ENCODE data around the gene C17orf67. TPM values are rescaled to one million over a fixed set of nuclear protein-coding genes. Genes with fewer than 3 reads are reported as not detected.

C17orf67 gene
- polyA plus RNA-seq, 1 donor from 2014 or later = 0.15 TPM

DNA sequence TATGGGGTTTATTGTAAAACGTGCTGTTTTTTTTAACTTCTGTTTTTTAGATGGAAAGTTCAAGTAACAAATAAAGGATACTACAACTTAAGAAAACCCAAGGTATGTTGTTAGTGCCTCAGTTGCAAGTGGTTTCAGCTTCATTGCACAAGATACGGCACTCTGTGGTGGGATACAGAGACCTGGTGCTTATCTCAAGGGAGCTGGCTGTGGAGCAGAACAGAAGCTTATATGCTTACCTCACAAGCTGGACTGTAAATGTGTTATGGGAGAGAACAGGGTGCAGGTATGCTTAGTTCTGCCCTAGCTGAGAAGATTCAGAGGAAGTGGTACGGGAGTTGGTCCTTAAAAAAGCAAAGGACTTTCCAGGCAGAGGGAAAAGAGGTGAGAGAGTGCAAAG lies 15.4 kb upstream of the C17orf67 start:
- H2AFZ ChIP-seq (ENCODE audit: low read depth, low read length) = no peak overlapping the region
- no peaks in the 10 kb centered on the region for H3K9me3 ChIP-seq (ENCODE audit: low read length)
- H3K27me3 ChIP-seq (ENCODE audit: insufficient read depth, low read depth, low read length) = no peaks in the 10 kb centered on the region
- no peaks in the 10 kb centered on the region for H3K9me2 ChIP-seq (ENCODE audit: insufficient read depth, low read length)
- H4K20me1 ChIP-seq (ENCODE audit: insufficient read depth) = no peaks in the 10 kb centered on the region
- H3K9ac ChIP-seq (ENCODE audit: low read length) = no peak overlapping the region
- H3K79me2 ChIP-seq (replicated peaks; ENCODE audit: insufficient read depth, low read length) = no peaks in the 10 kb centered on the region
- no peaks in the 10 kb centered on the region for H3K36me3 ChIP-seq (ENCODE audit: insufficient read depth, low read length)
- H3K4me3 ChIP-seq (ENCODE audit: low read length) = no peak overlapping the region
- no peak overlapping the region for H3K4me2 ChIP-seq (ENCODE audit: low read length)
- TF ChIP-seq RAD21 (conservative IDR thresholded peaks at IDR 0.05) = no peak
- TF ChIP-seq, protein P1, sequence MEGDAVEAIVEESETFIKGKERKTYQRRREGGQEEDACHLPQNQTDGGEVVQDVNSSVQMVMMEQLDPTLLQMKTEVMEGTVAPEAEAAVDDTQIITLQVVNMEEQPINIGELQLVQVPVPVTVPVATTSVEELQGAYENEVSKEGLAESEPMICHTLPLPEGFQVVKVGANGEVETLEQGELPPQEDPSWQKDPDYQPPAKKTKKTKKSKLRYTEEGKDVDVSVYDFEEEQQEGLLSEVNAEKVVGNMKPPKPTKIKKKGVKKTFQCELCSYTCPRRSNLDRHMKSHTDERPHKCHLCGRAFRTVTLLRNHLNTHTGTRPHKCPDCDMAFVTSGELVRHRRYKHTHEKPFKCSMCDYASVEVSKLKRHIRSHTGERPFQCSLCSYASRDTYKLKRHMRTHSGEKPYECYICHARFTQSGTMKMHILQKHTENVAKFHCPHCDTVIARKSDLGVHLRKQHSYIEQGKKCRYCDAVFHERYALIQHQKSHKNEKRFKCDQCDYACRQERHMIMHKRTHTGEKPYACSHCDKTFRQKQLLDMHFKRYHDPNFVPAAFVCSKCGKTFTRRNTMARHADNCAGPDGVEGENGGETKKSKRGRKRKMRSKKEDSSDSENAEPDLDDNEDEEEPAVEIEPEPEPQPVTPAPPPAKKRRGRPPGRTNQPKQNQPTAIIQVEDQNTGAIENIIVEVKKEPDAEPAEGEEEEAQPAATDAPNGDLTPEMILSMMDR (IDR thresholded peaks at IDR 0.05; ENCODE audit: poor library complexity, severe bottlenecking) = no peak
- TF ChIP-seq EZH2 (IDR thresholded peaks at IDR 0.05; ENCODE audit: borderline replicate concordance, insufficient read depth, low read length, poor library complexity, severe bottlenecking) = no peak
- no peak for TF ChIP-seq MXI1 (conservative IDR thresholded peaks at IDR 0.05; ENCODE audit: poor library complexity, severe bottlenecking)
- H3F3A ChIP-seq (ENCODE audit: insufficient read depth, low read length, poor library complexity, severe bottlenecking) = no peaks in the 10 kb centered on the region
- H3K27ac ChIP-seq (ENCODE audit: low read length) = no peak overlapping the region

DNA sequence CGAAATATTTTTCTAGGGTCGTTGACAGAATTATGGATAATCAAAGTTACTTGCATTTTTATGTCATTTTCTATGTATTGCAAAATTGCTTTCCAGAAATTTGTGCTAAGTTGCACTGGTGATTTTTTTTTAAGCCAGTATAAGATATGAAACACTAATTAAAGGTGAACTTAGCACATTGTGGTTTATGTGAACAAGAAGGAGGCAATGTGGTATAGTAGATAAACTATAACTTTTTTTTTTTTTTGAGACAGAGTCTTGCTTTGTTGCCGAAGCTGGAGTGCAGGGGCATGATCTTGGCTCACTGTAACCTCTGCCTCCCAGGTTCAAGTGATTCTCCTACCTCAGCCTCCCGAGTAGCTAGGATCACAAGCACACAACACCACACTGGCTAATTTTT lies 13.4 kb upstream of the C17orf67 start:
- H3K9me3 ChIP-seq (ENCODE audit: low read length) = no peaks in the 10 kb centered on the region
- H3K27me3 ChIP-seq (ENCODE audit: insufficient read depth, low read depth, low read length) = no peaks in the 10 kb centered on the region
- H2AFZ ChIP-seq (ENCODE audit: low read depth, low read length) = no peak overlapping the region
- no peak for TF ChIP-seq POLR2AphosphoS5 (IDR thresholded peaks at IDR 0.05)
- no peak for TF ChIP-seq TAF1 (IDR thresholded peaks at IDR 0.05; ENCODE audit: low read depth)
- no peak for TF ChIP-seq MXI1 (conservative IDR thresholded peaks at IDR 0.05; ENCODE audit: poor library complexity, severe bottlenecking)
- no peak for TF ChIP-seq EP300 (conservative IDR thresholded peaks at IDR 0.05; ENCODE audit: poor library complexity, severe bottlenecking)
- TF ChIP-seq RAD21 (conservative IDR thresholded peaks at IDR 0.05) = no peak
- TF ChIP-seq, protein P1 (IDR thresholded peaks at IDR 0.05; ENCODE audit: poor library complexity, severe bottlenecking) = no peak
- TF ChIP-seq EZH2 (IDR thresholded peaks at IDR 0.05; ENCODE audit: borderline replicate concordance, insufficient read depth, low read length, poor library complexity, severe bottlenecking) = no peak
- no peak for TF ChIP-seq SMC3 (conservative IDR thresholded peaks at IDR 0.05; ENCODE audit: poor library complexity)
- TF ChIP-seq, protein P2, sequence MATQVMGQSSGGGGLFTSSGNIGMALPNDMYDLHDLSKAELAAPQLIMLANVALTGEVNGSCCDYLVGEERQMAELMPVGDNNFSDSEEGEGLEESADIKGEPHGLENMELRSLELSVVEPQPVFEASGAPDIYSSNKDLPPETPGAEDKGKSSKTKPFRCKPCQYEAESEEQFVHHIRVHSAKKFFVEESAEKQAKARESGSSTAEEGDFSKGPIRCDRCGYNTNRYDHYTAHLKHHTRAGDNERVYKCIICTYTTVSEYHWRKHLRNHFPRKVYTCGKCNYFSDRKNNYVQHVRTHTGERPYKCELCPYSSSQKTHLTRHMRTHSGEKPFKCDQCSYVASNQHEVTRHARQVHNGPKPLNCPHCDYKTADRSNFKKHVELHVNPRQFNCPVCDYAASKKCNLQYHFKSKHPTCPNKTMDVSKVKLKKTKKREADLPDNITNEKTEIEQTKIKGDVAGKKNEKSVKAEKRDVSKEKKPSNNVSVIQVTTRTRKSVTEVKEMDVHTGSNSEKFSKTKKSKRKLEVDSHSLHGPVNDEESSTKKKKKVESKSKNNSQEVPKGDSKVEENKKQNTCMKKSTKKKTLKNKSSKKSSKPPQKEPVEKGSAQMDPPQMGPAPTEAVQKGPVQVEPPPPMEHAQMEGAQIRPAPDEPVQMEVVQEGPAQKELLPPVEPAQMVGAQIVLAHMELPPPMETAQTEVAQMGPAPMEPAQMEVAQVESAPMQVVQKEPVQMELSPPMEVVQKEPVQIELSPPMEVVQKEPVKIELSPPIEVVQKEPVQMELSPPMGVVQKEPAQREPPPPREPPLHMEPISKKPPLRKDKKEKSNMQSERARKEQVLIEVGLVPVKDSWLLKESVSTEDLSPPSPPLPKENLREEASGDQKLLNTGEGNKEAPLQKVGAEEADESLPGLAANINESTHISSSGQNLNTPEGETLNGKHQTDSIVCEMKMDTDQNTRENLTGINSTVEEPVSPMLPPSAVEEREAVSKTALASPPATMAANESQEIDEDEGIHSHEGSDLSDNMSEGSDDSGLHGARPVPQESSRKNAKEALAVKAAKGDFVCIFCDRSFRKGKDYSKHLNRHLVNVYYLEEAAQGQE (IDR thresholded peaks at IDR 0.05; ENCODE audit: borderline replicate concordance) = no peak
- no peak overlapping the region for H3K4me3 ChIP-seq (ENCODE audit: low read length)
- H3K27ac ChIP-seq (ENCODE audit: low read length) = no peak overlapping the region
- no peaks in the 10 kb centered on the region for H3F3A ChIP-seq (ENCODE audit: insufficient read depth, low read length, poor library complexity, severe bottlenecking)
- no peaks in the 10 kb centered on the region for H3K9me2 ChIP-seq (ENCODE audit: insufficient read depth, low read length)
- no peaks in the 10 kb centered on the region for H3K79me2 ChIP-seq (replicated peaks; ENCODE audit: insufficient read depth, low read length)
- no peak overlapping the region for H3K9ac ChIP-seq (ENCODE audit: low read length)
- H3K4me2 ChIP-seq (ENCODE audit: low read length) = no peak overlapping the region
- no peaks in the 10 kb centered on the region for H3K36me3 ChIP-seq (ENCODE audit: insufficient read depth, low read length)
- no peaks in the 10 kb centered on the region for H4K20me1 ChIP-seq (ENCODE audit: insufficient read depth)

All from neural cell (in vitro differentiated cells).